HEK293 (cell line): ENCODE data around the gene LRRC37A.
"Not testable (repeated sequence)": the region's sequence is repeated elsewhere in the genome, so short reads cannot be mapped to it uniquely, and the experiment has no call there.

Source experiments
- CTCF ChIP-seq: fragments of 450-650 bp; formaldehyde crosslinking; IDR thresholded peaks from 2 replicates; pipeline ENCODE4 v1.5.1; 2016; ENCODE audit warnings: missing biosample characterization, missing genetic modification characterization
- PATZ1 ChIP-seq: fragments of 450-650 bp; formaldehyde crosslinking; IDR thresholded peaks from 2 replicates; pipeline ENCODE4 v1.5.1; 2016; ENCODE audit warnings: missing biosample characterization, missing genetic modification characterization
- SCRT2 ChIP-seq: fragments of 450-650 bp; formaldehyde crosslinking; IDR thresholded peaks from 2 replicates; pipeline ENCODE4 v1.5.1; 2016; ENCODE audit warnings: missing biosample characterization, missing genetic modification characterization
- YY1 ChIP-seq: fragments of 450-650 bp; formaldehyde crosslinking; IDR thresholded peaks from 2 replicates; pipeline ENCODE4 v1.5.1; 2018; ENCODE audit warnings: missing biosample characterization, missing genetic modification characterization
- ZNF132 ChIP-seq: fragments of 450-650 bp; formaldehyde crosslinking; IDR thresholded peaks from 2 replicates; pipeline ENCODE4 v1.5.1; 2017; ENCODE audit warnings: missing biosample characterization, missing genetic modification characterization, borderline replicate concordance
- ZNF169 ChIP-seq: fragments of 450-650 bp; formaldehyde crosslinking; IDR thresholded peaks from 2 replicates; pipeline ENCODE4 v1.5.1; 2016; ENCODE audit warnings: missing biosample characterization, missing genetic modification characterization
- ZNF175 ChIP-seq: fragments of 450-650 bp; formaldehyde crosslinking; IDR thresholded peaks from 2 replicates; pipeline ENCODE4 v1.5.1; 2016; ENCODE audit warnings: missing biosample characterization, missing genetic modification characterization
- ZNF19 ChIP-seq: fragments of 450-650 bp; formaldehyde crosslinking; IDR thresholded peaks from 2 replicates; pipeline ENCODE4; 2016; ENCODE audit warnings: missing biosample characterization, missing genetic modification characterization, low read depth
- ZNF274 ChIP-seq, 2 experiments: fragments of 200-500 bp in 1 of 2; fragments of 450-650 bp in 1 of 2; sonication (Bioruptor generic) in 1 of 2; formaldehyde crosslinking in 1 of 2; IDR thresholded peaks; 2 replicates each; pipeline versions ENCODE4 v1.5.1 to v1.6.1; 2014 to 2016; ENCODE audit warnings: borderline replicate concordance in 1 of 2, inconsistent platforms in 1 of 2, low read length in 1 of 2, missing biosample characterization in 1 of 2, missing genetic modification characterization in 1 of 2
- TF ChIP-seq, protein P1 (sequence below): fragments of 450-650 bp; formaldehyde crosslinking; optimal IDR thresholded peaks from 2 replicates; pipeline ENCODE3; 2016; ENCODE audit warnings: missing biosample characterization, mild to moderate bottlenecking, missing genetic modification characterization
- TF ChIP-seq, protein P2 (sequence below): sonication (generic); formaldehyde crosslinking; IDR thresholded peaks from 2 replicates; pipeline ENCODE4 v1.8.1; 2022; ENCODE audit warnings: mild to moderate bottlenecking, moderate library complexity, missing genetic modification reagents

- not testable (repeated sequence) for TF ChIP-seq YY1 (tag by site-specific recombination); ZNF175 (tag by site-specific recombination); PATZ1 (tag by site-specific recombination); CTCF (tag by site-specific recombination); ZNF19 (tag by site-specific recombination); ZNF132 (tag by site-specific recombination); ZNF169 (tag by site-specific recombination); SCRT2 (tag by site-specific recombination); ZNF274 (IDR thresholded peaks at IDR 0.05; ENCODE audit: low read length); ZNF274 (tag by site-specific recombination; IDR thresholded peaks at IDR 0.05; ENCODE audit: borderline replicate concordance)
- TF ChIP-seq, protein P1, sequence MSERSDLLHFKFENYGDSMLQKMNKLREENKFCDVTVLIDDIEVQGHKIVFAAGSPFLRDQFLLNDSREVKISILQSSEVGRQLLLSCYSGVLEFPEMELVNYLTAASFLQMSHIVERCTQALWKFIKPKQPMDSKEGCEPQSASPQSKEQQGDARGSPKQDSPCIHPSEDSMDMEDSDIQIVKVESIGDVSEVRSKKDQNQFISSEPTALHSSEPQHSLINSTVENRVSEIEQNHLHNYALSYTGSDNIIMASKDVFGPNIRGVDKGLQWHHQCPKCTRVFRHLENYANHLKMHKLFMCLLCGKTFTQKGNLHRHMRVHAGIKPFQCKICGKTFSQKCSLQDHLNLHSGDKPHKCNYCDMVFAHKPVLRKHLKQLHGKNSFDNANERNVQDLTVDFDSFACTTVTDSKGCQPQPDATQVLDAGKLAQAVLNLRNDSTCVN (tag by site-specific recombination), result not testable (repeated sequence)
- TF ChIP-seq, protein P2, sequence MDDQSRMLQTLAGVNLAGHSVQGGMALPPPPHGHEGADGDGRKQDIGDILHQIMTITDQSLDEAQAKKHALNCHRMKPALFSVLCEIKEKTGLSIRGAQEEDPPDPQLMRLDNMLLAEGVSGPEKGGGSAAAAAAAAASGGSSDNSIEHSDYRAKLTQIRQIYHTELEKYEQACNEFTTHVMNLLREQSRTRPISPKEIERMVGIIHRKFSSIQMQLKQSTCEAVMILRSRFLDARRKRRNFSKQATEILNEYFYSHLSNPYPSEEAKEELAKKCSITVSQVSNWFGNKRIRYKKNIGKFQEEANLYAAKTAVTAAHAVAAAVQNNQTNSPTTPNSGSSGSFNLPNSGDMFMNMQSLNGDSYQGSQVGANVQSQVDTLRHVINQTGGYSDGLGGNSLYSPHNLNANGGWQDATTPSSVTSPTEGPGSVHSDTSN (CRISPR knock-in tag), result not testable (repeated sequence)
Observed at GRCh38 chr17:46259845-46260661, 34.9 kb upstream of the LRRC37A start.
